NCI-H526 (cell line): ENCODE data around the gene ITIH1.

ENCODE experiments used
- DNase-seq, 2 experiments: peaks; one replicate each; lab custom pipeline; 2025; lab: John Stamatoyannopoulos, UW

Gene ITIH1

DNA sequence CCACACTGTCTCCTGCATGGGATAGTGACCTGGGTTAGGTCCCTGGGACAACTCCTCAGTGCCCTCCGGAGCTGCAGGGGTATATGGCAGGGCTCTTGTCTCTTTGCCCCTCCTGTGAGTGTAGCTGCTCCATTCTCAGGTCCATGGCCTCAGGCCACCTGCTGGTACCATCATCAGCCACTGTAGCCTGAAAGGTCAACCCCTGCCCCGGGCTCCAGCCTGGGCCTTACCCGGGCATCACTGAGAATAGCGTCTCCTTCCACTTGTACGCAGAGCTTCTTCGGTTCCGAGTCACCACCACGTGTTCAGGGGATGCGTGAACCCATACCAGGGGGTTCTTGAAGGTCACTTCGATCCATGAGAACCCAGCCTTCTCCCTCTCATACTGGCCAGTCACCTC, 39.3 kb downstream of the ITIH1 start:
- no peak for DNase-seq

DNA sequence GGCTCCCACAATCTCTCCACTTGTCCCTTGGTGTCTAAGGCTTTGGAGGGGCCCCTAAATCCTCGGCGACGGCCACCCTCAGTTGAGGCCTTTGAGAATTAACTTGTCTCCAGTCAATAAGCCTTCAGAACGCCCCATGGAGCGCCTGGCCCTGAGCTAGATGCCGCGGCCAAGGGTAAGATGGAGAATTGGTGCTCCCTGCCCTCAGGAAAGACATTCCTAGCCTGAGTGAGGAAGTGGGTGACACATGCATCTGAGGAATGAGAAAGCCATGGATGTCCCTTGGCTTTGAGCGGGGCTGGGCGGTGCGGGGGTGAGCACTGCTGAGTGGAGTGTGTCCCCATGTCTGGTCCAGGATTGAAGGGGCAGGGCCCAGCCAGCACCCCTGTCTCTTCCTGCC, 39.8 kb downstream of the ITIH1 start:
- DNase-seq, result no peak

DNA sequence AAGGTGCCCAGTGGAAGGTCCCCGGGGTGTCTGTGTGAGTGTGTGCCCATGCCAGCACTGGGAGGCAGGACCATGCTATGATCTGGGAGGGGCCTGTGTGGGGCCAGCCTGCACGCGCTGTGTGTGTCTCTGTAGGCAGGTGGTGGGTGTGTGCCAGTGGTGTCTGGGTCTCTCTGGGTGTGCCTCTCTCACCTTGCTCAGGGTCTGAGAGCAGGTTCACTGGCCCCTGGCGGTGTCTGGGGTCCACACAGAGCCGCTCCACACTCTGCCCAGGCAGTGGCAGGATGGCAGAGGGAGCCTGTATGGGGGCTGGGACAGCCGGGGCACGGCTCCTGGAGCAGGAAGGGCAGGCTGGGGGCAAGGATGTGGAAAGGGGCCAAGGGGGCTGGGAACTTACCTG, 40.5 kb downstream of the ITIH1 start:
- DNase-seq, result no peak

DNA sequence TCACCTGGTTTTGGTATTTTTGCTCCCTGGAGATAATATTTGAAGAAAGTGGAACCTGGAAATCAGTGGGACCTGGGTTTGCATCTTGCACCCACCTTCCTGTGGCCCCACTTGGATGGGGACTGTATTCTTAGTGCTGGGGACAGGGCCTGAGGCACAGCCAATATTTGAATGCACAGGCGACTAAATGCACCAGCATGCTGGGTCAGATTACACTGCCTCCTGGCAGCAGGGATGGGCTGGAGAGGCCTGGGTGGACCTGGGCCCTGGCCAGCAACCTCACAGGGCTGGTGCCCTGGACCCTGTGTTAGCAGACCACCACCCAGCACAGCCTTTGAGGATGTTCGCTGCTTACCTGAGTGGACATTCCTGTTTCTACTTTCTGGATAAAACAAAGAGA, 42.5 kb downstream of the ITIH1 start:
- peak in 1 of 2 experiments; percentile 39 for DNase-seq

DNA sequence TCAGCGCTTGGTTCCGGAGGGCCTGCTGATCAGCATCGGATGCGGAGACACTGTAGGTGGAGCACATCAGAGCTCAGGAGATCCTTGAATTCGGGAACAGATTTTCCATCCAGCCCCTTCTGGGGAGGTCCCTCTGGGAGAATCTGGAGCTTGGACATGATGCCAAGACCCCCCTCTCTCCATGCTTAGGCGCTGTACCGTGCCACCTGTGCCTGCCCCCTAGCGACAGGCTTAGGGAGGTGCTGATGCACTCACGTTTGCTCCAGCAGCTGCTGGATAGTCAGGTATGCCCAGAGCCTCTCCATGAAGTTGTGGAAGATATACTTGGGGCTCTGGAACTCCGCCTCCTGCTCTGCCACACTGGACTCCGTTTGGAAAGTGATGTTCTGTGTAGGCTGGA, 43.3 kb downstream of the ITIH1 start:
- peak; percentile 19 to 63 for DNase-seq

DNA sequence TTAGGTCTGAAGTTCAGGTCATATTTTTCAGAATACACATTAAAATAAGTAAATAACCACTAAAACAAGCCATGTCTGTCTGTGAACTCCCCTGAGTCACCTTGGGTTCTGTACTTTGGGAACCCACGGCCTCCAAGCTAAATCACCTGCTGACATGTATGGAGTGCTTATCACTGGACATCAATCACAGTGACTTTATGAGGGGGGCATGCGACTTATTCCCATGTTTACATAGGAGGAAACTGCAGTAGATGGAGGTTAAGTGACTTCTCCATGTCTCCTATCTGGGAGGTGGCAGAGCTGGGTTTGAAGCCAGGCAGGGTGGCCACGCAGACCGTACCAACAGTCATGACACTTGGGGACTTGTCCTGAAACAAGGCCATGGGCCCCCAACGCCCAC, 45.0 kb downstream of the ITIH1 start:
- no peak for DNase-seq

DNA sequence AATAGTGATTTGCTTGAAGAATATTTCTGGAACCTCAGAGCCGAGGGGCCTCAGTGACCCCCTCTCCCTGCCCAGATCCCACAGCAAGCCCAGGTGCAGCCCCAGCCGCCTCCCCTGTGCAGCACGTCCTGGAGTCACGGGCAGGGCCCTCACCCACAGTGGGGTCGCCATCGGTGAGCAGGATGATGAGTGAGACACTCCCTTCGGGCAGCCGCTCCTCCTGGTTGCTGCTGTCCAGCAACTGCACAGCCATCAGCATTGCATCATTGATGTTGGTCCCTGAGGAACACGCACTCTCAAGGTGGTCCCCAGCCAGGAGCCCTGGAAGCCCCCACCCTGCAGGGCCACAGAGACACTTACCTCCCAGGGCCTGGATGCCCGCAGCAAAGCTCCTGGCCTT, 46.6 kb downstream of the ITIH1 start:
- DNase-seq, result no peak

DNA sequence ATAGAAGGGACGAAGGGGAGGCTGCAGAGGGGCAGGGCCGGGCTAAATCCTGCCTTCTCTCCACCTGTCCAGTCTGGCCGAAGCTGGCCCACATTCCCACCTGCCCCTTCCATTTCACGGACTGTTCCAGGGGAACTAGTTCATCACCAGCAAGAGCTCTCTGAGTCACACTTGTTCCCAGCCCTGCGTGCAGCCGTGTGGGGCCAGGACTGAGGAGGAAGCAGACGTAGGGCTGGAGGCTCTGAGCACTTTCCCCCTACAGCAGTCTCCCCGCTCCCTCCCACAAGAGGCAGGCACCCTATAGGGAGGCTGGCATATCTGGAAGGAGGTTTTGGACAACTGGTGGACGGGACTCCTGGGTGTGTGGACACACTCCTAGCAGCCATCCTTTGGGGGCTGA, 50.0 kb downstream of the ITIH1 start:
- no peak for DNase-seq

DNA sequence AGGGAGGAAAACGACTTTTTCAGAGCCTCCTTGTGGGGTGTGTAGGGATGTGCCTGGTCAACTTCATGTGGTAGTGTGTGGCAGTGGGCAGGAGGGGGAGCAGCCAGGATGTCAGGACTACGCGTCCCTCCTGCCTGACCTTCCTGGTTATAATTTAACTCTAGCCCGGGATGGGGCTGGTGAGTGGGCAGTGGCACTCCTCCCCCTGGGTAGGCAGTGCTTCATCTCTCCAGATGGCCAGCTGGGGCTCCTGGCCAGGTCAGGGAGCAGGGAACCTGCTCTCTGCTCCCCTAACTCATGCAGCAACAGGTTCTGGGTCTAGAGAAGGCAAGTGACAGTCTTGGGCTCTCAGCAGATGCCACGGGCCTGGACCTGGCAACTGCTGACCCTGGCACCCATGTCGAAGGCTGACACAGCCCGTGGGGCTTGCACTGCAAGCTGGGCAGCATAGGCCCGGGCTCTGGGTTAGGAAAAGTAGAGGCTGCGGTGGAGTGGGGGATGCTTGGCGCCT, 50.5 kb downstream of the ITIH1 start:
- no peak for DNase-seq

DNA sequence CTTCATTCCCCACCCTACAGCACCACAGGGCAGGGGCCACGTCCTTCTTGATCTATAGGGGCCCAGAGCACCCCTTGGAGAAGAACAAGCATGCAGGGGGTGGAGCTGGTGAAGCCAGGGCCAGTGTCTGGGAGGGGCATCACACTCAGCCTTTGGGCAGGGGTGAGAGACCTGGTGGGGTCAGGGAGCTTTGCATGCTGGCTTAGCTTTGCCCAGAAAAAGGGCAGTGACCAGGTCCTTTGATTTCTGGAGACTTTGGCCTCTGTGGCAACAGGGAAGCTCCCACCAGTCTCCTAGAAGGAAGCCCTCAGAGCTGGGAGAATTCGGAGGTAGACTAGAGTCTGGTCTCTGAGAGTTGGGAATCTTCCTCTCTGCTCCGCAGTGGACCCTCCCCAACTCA, 52.1 kb downstream of the ITIH1 start:
- DNase-seq, result no peak

DNA sequence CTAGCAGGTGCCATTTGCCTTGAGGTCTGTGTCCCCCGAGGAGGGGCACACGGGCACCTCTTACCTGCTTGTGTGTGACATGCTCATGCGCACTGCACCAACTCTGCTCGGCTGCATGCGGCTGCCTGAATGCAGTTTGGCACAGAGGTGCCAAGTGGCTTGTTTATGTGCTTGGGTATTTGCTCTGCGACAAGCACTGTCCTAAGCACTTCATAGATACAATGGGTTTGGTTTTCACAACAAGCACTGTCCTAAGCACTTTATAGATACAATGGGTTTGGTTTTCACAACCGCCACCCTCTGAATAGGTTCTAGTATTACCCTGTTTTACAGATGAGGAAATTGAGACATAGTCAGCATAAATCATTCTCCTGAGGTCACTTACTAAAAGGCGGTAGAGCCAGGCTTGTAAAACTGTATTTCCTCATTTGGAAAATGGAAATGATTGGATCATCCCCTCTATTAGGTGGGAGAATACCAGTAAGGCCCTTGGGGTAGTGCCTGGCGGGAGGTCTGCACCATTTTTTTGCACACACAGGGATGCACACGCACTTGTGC, 52.6 kb downstream of the ITIH1 start:
- no peak for DNase-seq

DNA sequence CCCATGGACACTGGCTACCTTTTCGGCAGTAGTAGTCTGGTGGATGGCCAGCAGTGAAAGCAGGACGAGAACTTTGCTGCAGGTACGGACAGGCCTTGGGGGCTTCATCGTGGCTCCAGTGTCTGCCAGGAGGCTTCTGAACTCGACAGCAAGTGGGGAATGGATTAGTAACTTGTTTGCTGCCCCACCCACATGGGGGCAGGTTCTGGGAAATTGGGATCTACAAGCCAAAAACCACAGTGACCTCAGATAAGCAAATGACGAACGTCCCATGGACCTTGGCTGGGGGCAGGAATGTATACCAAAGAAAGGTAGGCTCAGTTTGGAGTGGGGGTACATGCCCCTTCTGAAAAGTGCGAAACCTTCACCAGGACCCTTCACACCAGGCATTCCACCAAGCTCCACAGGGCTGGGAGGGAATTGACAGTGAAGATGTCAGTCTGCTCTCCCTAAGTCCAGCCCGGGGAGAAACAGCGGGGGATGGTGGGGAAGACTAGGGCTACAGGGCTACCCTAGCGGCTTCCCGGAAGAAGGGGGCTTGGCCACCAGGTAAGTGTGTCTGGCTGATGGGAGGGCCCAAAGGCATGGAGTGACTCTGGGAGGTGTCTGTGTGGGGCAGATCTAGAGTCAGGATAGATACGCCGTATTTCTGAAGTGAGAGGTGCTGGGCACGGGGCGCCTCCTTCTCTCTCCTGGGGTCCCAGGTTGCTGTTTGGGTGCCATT, 53.3 kb downstream of the ITIH1 start, which contains the start of gene ITIH4:
TSS of gene ITIH4 (minus strand) at position 138 of the 724 bp plus-strand sequence. CDS start at position 108, 30 bp downstream.
- no peak for DNase-seq

DNA sequence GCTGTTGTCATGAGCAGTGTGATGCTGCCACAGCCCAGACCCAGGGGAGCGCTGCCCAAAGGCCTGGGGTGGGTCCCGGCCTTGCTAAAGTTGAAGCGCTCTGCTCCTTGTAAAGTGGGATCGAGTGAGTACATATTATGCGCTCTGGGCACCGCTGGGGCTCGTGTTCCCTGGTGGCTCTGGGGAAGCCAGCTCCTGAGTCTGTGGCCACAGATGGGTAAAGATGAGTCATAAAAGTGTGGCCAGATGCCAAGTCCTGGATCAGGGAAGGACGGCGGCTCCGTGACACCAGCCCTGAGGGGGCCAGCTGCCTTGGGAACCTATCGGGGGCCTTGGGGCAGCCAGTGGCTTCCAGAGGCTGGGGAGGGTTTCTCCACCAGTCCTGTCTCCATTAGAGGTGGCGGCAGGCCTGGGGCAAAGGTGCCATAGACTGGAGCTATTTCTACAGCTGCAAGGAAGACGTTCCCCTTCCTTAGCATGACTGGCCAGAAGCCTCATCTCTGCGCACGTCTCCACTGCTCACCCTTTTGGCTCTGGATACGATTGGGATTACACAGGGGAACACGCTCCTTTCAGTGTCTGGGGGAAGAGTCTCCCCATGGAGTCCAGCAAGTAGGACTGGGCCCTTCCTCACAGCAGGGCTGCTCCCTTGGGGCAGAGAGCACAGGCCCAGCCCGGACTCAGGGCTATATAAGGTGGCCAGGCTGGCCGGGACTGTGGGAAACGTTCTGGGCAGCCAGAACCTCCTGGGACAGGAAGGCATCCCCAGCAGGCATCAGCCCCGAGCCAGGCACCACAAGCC, 54.3 kb downstream of the ITIH1 start:
- no peak for DNase-seq

DNA sequence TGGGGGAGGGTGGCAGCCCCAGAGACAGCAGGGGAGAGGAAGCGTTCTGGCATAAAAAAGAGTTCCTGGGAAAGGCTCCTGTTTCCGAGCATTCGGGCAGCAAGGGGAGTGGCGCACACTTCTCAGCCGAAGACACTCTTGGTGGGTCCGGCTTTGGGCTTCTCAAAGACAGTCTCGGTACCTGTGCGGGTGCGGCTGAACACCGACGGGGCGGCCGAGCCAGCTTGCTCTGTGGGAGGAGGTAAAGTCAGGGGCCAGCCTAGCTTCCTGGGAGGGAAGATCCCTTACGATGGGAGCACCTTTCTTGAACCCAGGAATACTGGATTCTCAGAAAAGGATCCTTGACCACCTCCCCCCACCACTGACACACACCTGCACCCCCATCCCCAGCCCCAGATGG, 55.8 kb downstream of the ITIH1 start:
- DNase-seq, result no peak

DNA sequence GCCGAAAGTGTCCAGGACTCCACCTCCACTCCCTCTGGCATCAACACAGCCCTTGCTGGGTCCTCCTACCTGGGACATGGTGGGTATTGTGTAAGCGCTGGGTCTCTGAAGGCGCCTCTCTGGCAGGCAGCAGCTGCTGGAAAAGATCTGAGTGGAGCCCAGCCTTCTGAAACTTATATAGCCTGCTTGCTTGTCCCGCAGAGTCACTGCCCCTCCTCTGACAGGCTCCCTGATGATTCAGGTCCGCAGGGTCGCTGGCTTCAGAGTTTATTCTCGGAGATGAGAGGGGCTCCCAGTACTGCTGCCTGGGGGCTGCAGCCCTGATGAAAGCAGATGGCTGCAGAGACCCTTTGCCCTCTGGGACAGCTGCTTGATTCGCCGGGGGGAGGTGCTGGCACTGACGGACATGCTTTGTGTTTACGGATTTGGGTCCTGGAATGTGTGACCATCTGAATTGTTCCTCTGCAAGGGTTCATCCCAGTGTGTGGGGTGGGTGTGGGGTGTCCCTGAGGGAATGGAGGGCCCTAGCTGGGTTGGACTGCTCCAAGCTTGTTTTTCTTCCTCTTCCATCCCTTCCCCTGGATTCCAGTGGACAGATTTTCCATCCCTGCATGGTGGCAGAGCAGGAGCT, 57.6 kb downstream of the ITIH1 start, which contains the start of gene MUSTN1:
TSS of gene MUSTN1 (minus strand) at position 149 of the 631 bp plus-strand sequence. CDS start at position 78, 71 bp downstream.
- DNase-seq, result no peak

DNA sequence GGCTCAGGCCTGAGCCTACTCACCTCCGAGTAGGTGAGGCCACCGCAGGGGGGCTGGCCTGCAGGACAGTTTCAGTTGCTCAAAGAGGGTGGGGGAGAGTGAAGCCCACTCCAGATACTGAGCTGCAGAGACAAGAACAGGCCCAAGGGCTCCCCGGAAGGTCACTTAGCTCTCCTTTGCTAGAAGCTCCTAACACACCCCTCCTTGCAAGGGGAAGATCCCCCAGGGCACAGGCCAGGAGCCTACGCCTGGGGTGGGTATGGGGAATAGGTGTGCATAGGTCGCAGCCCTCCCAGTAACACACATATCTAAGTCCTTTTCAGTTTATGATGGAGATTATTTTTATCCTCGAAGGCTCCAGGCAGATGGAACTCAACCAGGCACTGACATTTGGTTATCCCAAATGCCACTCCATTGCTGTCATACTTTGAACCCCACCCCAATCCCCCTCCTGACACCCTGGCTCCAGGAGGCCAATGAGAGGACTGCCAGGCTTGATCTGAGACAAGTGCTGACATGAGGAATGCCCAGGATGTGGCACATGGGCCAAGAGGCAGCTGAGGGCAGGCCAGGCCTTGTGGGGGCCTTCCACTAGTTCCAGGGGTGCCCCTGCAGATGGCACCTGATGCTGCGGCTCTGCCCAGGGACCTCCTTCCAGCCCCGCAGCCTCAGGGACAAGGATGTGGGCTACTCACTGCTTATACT, 58.5 kb downstream of the ITIH1 start:
- DNase-seq, result no peak

DNA sequence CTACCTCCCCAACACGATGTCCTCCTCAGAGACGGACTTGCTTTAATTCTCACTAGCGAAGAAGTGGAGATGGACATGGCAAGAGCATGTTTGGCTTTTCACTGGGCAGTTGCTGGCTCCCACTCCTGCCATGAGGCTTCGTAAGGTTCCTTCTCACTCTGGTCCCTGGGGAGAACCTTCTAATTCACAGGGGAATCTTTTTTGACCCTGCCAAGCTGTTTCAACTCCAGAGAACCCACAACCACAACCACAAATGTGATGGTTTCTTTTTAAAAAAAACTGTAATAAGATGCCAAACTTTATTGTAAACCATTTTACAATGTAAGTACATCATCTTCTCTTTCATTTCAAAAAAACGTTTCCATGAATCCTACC, 59.1 kb downstream of the ITIH1 start:
- no peak for DNase-seq

DNA sequence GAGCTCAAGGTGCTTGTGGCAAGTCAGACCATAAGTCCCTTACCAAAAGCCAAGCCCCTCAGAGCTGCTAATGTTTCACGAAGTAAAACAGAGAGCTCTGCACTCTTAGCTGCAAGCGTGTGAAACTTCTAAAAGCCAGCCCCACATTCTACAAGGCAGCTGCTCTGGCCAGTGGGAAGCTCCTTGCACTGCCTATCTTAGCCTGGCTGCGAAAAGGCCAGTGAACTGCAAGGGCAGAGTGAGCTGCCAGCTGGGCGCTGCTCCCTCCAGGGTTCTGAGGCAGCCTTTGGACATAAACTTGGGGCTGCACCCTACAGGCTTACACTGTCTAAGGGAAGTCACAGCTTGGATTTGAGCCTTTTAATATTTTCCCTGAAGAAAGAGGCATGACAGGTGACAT, 59.6 kb downstream of the ITIH1 start:
- DNase-seq, result no peak

DNA sequence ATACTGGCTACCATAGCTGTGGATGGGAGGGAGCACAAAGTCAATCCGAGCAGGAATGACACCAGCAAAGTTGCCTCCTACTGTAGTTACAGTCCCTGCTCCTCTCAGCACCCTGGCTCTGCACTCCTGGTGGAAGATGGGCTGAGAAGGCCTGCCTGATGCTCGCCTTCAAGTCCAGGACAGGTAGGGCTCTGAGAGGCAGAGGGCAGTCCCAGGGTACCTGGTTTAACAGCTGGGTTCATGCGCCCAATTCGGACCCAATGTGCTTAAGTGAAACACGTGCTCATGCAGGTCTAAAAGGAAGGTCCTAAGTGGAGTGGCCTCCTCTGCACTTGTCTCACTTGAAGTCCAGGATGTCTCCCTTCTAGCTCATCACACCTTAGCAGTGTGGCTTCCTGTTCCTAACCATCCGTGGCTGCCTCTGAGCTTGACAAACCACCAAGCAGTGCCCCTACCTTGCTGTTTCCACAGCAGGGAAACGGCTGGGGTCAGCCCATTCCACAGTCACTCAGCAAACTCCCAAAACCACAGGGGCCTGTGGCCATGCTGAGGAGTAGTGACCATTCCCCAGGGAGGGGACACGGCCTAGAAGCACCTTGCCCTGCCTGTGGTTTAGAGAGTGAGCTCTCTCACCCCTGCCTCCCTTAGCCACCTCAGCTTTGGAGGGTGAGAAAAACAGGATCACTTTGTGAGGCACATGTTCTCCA, 61.3 kb downstream of the ITIH1 start:
- DNase-seq, result no peak

DNA sequence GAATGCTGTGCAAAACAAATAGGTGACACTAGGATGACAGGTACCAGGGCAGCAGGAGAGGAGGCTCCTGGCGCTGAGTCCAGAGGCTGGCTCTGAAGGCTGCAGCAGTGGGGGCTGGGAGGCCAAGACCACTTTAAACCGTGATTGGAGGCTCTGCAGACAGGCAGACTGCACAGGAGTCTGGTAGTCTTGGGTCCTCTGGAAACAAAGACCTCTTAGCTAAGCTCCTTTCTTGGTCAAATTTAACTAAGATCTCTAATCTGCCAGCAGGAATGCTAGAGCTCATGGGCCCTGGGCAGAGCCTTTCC, 61.8 kb downstream of the ITIH1 start:
- DNase-seq, result no peak

DNA sequence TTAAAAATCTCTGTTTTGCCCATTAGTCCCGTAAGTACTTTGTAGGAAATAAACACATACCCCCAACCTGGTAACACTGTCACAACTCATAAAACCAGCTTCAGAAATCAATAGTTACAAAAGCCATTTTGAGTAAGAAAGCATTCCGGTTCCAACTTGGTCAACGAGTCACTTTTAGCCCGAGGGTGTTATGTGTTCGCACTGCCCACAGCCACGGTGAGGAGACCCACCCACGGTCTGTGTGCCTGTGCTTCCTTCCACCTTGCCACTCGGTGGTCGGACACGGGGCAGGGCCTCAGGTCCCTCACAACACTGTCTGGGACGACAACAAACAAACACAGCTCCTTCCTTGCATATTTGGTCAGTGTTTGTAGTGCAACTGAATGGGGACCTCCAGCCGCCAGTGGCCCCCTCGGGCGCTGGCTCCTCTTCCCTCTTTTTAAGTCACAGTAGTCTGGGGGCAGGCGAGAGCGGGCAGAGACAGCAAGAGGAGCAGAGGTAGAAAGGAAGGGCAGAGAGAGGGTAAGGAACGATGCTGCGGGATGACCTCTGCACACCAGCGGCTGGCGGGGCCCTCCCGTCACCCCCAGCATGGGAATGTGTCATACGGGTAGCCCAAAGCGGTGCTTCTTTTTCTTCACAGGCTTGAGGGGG, 62.6 kb downstream of the ITIH1 start:
- no peak for DNase-seq
